Stimulated activated CD4-positive, alpha-beta T cell treated with anti-CD3 and anti-CD28 coated beads, TNF-alpha, amount 100 ng/mL, for 4 hours (primary cell): ENCODE results near the gene MID1.

Experiments used
- DNase-seq, 3 experiments: peaks; one replicate each; pipeline ENCODE4 v3.0.0-alpha.2; 2020; ENCODE audit warnings: low read depth in 3 of 3

Gene MID1

DNA sequence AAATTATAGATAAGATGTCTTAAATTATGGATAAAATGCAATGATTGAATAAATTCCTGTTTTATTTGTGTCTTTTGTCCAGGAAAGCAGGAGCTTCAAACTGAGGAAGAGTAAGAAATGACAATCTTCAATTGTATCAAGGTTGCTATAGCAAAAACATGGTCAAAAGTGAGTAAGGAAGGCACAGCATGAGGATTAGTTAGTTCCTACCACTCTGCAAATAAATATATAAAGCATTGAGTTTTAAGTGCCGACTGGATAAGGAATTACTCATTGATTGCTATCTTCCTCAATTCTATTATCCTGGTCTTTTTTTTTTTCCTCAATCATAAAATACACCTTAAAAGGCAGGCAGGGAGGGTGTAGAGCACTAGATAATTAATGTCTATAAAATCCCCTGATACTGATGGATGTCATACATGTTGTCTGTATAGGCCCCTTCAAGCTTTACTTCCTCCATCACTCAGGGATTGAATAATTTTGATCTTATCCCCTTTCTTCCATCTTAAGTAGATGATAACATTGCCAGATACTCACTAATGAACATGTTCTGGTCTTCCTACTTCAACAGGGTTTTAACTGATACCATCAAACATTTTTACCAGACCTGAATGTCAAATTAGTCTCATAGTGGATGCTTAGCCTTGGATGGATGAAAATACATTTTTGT lies 86.6 kb downstream of the MID1 start:
- DNase-seq = no peak

DNA sequence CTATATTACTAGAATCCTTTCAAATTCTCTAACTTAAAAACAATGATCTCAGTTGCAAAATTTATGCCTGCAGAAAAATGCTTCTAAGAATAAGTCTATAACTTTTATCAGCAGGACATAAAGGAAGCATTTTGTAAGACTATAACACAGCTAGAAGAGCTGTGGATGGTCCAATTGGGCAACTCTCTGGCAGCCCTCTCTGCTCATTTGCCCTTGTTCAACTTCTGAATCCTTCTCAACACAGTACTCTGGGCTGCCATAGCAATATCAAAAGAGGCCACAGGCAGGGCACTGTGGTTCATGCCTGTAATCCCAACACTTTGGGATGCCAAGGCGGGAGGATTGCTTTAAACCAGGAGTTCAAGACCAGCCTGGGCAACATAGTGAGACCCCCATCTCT lies 88.5 kb downstream of the MID1 start:
- no peak for DNase-seq

DNA sequence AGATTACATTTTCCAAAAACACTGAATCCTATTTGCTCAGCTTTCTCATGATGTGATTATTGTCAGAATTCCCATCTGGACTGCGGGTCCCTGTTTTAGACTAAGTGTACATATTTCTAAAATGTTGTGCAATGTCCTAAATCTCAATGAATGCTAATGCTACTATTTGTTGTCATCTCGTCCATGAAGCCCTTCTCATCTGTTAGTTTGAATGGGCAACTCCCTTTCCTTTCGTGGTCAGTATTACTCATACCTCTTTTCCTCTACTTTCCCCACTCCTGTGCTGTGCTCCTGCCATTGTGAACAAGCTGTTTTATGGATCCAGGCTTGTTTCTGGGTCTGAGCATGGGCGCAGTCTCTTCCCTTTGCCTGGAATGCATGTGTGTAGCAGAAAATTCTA lies 91.0 kb downstream of the MID1 start:
- DNase-seq = no peak

- no peak for DNase-seq
These were observed 93.9 kb downstream of the MID1 start for GRCh38 chrX:10526451-10526850.

DNA sequence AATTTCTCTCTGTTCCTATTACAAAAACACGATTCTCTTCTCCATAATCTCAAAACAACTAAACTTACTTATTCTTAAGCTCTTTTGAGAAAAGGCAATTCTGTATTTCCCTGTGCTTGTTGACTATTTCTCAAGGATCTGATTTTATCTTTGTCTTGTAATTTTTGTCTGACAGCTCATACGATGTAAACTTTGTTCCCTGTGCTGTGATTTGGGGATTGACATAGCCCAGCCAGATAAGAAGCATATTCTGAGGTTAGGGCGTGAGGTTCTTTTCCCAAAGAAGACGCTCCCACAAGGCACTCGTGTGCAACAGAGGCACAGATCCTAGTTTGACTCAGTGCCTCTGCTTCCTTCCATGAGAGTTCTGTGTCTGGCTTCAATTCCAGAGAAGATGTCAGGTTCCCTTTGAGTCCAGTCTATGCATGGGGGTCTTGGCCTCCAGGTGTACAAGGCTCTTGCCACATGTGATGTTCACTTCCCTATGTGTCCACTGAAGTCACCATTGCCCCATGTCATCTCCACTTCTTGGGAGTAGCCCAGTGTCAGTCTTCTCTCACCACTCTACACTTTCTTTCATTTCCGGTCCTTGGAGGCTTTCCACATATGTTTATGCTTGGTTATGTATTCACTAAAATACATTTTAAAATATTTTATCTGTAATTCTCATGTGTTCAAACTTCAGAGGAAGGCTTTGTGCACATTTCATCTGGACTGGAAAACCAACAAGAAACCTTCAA lies 94.8 kb downstream of the MID1 start:
- DNase-seq = no peak

DNA sequence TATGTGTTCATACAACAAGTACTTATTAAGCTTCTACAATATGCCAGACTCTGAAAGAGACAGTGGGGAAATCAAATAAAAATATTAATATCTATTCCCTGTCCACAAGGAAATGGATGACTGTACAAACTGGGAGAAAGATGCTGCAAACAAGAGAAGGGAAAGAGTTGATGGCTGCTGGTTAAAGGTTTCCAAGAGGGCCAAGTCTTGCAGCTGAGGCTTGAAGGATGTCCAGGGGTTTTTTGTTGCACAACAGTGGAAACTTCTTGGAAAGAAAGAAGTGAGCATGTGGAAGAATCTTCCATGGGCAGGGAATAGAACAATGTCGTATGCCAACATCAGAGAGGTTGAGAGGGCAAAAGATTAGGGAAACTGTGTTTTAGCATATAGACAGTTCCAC lies 95.8 kb downstream of the MID1 start:
- DNase-seq = no peak

GRCh38 chrX:10519761-10520160 lies 100.6 kb downstream of the MID1 start:
- no peak for DNase-seq

GRCh38 chrX:10519278-10519677 lies 101.1 kb downstream of the MID1 start:
- DNase-seq = no peak

DNA sequence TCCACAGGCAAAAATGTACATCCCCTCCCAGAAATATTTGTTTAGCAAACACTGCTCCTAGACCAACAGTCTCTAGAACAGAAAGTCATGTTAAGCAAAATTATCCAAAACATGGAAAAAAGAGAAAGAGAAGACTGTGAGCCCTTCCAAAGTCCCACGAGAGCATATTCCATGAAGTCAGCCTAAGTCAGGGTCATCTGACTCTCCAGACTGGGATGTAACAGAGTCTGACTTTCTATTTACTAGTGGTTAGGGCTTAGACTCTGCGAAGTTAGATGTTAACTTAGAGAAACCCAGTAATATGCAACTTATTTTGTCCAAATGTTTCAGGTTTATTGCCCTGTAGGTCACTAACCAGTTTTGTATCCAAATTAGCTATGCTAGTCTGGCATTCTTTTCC lies 102.3 kb downstream of the MID1 start:
- DNase-seq = no peak

GRCh38 chrX:10516781-10517322 lies 103.5 kb downstream of the MID1 start:
- no peak for DNase-seq

- DNase-seq = no peak
These were observed 105.5 kb downstream of the MID1 start for GRCh38 chrX:10514891-10515290.

GRCh38 chrX:10513974-10514373 lies 106.4 kb downstream of the MID1 start:
- DNase-seq = no peak

- no peak for DNase-seq
These were observed 107.6 kb downstream of the MID1 start for GRCh38 chrX:10512741-10513140.

- no peak for DNase-seq
These were observed 108.1 kb downstream of the MID1 start for GRCh38 chrX:10512258-10512657.

DNA sequence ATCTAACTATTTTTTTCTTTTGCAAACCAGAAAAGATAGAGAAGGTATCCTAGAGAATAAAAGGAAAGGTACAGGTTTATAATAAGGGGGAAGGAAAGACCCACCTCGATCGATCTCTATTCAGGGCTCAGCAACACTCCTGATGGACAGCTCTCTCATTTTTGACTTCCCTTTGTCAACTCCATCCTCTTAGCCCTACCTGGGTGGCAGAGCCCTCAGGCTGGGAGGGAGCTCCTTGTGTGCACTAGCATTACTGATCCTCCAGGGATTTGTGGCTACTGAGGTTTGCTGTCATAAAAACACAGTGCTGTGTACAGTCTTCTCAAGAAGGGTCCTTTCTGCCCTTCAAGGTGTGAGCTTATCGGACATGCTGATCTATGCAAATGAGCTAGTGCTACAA lies 111.0 kb downstream of the MID1 start:
- no peak for DNase-seq

GRCh38 chrX:10508891-10509290 lies 111.5 kb downstream of the MID1 start:
- DNase-seq = no peak

GRCh38 chrX:10507876-10508275 lies 112.5 kb downstream of the MID1 start:
- DNase-seq = no peak

DNA sequence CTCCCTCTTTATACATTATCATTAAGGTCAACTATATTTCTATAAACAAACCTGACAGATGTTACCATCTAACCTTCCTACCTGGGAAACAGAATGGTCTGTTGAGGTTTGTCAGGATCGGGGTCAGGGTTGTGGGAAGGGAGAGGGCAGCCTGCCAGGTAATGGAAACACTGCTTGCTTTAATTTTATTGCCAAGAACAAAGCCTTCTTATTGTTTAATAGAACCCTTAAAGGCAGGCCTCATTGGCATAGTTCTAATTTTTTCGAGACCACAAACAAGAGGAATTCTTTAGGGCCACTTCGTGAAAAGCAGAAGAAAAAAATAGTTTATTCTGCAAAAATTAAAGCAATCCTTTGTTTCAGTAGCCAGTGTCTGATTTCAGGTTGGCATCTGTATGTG lies 113.2 kb downstream of the MID1 start:
- DNase-seq = no peak

GRCh38 chrX:10506781-10507180 lies 113.6 kb downstream of the MID1 start:
- DNase-seq = no peak

DNA sequence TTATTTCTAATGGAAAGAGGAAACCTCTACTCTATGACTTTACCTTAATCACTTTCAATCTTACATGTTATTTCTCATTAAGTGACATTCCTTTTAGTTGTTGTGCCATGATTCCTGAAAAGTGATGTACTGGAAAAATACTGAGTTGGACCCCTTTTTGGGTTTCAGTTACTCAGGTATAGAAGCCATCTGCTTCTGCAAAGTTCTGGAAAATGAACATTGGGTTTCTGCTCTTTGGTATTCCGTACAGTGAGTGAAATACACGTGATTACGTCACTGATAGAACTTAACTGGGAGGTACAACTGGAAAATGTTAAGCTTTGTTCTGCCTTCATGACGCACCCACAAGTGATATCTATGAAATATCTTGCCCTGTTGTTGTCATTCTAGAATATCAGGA lies 114.7 kb downstream of the MID1 start:
- no peak for DNase-seq

- no peak for DNase-seq
These were observed 117.4 kb downstream of the MID1 start for GRCh38 chrX:10502961-10503360.

DNA sequence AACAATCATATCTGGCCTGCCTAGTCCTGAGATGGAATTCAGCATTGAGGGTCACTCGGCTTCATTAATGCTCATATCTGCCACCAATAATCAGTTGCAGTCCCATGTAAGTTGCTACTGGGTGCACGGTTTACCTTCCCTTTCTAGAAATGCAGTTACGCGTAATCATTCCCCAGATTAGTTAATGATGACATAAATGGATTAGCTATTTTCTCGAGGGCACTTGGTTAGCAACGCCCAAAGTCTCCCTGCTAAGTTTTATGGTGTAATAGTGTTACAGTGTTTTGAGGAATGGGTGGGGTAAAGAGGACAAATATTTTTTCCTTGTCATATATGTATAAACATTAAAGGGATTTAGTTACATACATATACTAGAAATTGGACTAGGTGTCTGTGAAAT lies 118.8 kb downstream of the MID1 start:
- DNase-seq = no peak

- DNase-seq = no peak
These were observed 123.9 kb downstream of the MID1 start for GRCh38 chrX:10496345-10496965.
